Dendritic cell treated with granulocyte-macrophage colony-stimulating factor and Interleukin-4, amounts not matched to agents 40 ng/mL and 50 ng/mL, for 4 days (primary cell): Measurements from ENCODE around the gene RIC1.
"Not testable (repeated sequence)": the region's sequence is repeated elsewhere in the genome, so short reads cannot be mapped to it uniquely, and the experiment has no call there.

Source experiments
- H3K27ac Mint-ChIP-seq: one replicate; pipeline ENCODE4 v1.8.0; 2022; ENCODE audit warnings: mild to moderate bottlenecking, mixed read lengths
- H3K27me3 Mint-ChIP-seq: one replicate; pipeline ENCODE4 v1.8.0; 2022; ENCODE audit warnings: mild to moderate bottlenecking, mixed read lengths
- H3K36me3 Mint-ChIP-seq: one replicate; pipeline ENCODE4 v1.8.0; 2022; ENCODE audit warnings: low read depth, mixed read lengths
- H3K4me1 Mint-ChIP-seq: one replicate; pipeline ENCODE4 v1.8.0; 2022; ENCODE audit warnings: low read depth, mixed read lengths
- H3K4me3 Mint-ChIP-seq: one replicate; pipeline ENCODE4 v1.8.0; 2022; ENCODE audit warnings: mild to moderate bottlenecking, moderate library complexity, mixed read lengths
- H3K9me3 Mint-ChIP-seq: one replicate; pipeline ENCODE4 v1.8.0; 2022; ENCODE audit warnings: mixed read lengths
- intact Hi-C: fragments of 100-400 bp; cut with micrococcal nuclease; formaldehyde crosslinking; loops from one replicate; pipeline ENCODE4 v1.15.0; 2022

Gene RIC1

DNA sequence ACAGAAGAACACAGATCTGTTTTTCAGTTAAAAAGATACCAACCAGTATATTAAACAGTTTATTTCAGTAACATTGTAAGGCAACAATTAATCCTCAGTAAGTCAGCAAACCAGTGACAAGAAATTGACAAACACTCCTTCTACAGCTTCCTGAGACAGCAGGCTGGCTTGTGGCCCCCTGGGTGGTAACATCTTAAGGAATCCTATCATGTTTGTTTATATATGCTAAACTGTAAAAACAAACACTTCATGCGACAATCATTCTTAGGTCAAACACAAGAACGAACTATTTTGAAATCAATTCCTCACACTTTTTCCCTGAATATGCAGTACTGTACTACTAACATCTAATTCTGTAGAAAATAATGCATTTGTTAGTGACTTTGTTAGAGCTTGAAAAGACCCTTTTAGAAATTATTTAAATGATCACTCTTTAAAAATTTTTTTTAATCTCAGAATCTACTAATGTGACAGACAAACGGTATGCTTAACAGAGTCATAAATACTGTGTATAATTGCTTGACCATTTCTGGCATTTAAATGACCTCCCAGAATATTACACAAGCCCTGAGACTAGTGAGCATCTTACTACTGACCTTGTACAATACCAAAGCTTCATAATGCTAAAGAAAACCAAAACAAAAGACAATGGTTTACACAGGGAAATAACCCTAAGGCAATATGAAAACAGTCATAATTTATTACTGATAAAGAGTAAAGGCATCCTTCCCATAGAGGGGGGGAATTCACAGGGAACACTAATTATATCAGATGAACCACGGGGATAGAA is 155.8 kb downstream of the RIC1 start:
- Mint-ChIP-seq H3K4me3 (no peak overlapping the region), H3K36me3 (peaks cover 77% of the 10 kb centered on the region), H3K27ac (no peak overlapping the region), H3K4me1 (peaks cover 8% of the 10 kb centered on the region), H3K9me3 (peaks cover 36% of the 10 kb centered on the region), H3K27me3 (no peaks in the 10 kb centered on the region)
- intact Hi-C loops, result no loop called here

DNA sequence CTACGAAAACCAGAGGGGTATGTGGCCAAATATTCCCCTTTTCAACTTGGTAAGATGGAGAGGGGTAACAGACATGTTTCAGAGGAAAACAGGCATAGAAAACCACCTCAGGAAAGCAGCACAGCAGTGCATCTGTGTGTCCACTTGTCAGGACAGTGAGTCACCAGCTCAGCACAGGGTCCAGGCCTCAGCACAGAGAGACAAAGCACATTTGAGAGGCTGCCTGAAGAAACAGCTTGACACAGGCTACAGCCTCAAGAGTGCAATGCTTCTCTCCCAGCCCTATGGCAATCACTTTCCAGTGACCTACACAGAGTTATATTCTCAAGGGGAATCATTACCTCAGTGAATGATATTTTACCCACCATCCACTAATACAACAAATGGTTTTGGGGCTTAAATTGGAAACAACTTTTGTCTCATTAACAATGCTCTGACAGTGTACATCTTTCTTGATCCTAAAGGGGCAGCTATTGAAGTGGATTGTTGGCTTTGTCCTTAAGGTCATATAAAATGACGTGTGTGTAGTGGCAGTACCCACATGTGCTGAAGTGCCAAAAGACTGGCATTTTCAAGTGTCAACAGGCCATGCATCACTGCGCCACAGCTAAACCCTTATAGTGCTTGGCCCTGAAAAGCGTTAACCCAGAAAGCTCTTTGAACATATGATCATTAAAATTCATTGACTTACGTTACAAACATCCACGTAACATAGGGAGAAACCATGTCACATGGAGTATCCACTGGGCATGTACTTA is 157.6 kb downstream of the RIC1 start:
- intact Hi-C loops, result no loop called here
- H3K4me3 Mint-ChIP-seq, result no peak overlapping the region
- H3K36me3 Mint-ChIP-seq, result peaks cover 77% of the 10 kb centered on the region
- H3K27me3 Mint-ChIP-seq, result no peaks in the 10 kb centered on the region
- H3K9me3 Mint-ChIP-seq, result peaks cover 17% of the 10 kb centered on the region
- H3K4me1 Mint-ChIP-seq, result peaks cover 13% of the 10 kb centered on the region
- H3K27ac Mint-ChIP-seq, result no peak overlapping the region

DNA sequence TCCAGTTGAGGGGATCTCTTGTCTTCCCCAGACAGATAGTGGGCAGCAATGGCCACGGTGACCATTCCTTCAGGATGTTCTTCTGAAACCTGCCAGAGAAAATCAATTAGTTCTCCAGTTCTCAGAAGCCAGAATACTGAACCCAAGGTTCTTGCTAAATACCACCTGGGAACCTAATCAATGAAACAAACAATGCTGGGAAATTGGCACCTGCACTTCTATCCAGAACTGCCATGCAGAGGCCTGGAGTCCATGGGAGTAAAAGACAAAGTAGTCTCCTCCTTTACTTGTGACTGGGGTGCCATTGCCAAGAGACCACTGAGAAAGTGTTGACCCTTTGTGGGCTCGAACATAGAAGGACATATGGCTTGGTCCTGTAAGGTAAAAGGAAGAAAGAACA is 158.3 kb downstream of the RIC1 start:
- Mint-ChIP-seq H3K36me3 (peaks cover 77% of the 10 kb centered on the region), H3K4me3 (no peak overlapping the region), H3K27ac (no peak overlapping the region), H3K9me3 (peaks cover 11% of the 10 kb centered on the region), H3K4me1 (peaks cover 13% of the 10 kb centered on the region), H3K27me3 (no peaks in the 10 kb centered on the region)
- intact Hi-C loops, result no loop called here

DNA sequence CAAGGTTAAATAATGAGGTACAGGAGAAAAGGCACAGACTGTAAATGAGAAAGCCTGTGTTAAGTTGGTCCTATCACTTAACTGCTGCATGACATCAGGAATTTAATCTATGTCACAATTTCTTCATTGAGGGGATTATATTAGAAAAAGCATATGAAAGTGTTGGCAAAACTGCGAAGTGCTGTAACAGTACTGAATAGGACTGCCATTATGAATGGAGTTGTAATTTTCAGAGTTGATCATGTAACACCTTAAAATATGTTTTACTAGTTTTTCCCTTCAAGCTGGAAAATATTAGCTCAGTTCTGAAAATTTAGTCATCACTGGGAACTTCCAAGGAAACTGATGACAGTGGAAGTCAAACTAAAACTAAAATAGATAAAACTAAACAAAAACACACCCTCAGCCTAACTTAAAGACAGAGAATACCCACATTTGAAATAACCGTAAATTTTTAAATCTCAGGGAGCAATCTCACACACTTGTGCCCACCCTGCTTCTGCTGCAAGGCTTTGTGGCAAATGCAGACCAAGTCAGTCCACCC is 158.9 kb downstream of the RIC1 start:
- Mint-ChIP-seq H3K9me3 (peaks cover 5% of the 10 kb centered on the region), H3K4me1 (peaks cover 13% of the 10 kb centered on the region), H3K27ac (no peak overlapping the region), H3K36me3 (peaks cover 71% of the 10 kb centered on the region), H3K4me3 (no peak overlapping the region), H3K27me3 (no peaks in the 10 kb centered on the region)
- intact Hi-C loops, result no loop called here

DNA sequence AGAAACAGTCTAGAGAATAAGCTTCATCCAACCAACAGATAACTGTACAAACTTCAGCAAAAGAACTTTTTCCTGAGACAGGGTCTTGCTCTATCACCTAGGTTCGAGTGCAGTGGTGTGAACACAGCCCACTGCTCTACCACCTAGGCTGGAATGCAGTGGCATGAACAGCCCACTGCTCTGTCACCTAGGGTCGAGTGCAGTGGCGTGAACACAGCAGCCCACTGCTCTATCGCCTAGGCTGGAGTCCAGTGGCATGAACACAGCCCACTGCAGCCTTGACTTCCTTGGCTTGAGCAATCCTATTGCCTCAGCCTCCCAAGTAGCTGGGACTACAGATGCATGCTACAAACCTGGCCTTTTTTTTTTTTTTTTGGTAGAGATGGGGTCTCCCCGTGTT is 160.6 kb downstream of the RIC1 start:
- no peak overlapping the region for H3K27ac Mint-ChIP-seq
- H3K27me3 Mint-ChIP-seq, result no peaks in the 10 kb centered on the region
- intact Hi-C loops, result no loop called here
- H3K36me3 Mint-ChIP-seq, result peaks cover 62% of the 10 kb centered on the region
- H3K9me3 Mint-ChIP-seq, result no peaks in the 10 kb centered on the region
- no peak overlapping the region for H3K4me3 Mint-ChIP-seq
- H3K4me1 Mint-ChIP-seq, result peaks cover 13% of the 10 kb centered on the region

DNA sequence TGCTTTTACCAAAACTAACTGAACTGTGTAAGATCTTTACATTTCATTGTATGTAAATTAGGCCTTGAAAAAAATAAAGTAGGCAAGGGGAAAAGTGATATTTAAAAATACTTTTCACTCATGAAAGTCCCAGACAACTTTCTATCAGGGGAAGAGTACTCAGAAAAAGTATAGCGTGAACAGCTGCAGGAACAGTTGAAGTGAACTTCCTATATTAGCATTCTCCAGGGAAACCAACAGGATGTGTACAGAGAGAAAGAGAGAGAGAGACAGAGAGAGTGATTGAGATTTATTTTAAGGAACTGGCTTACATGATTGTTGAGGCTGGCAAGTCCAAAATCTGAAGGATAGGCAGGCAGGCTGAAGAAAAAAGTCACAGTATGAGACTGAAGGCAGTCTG is 162.0 kb downstream of the RIC1 start:
- Mint-ChIP-seq H3K36me3 (peaks cover 57% of the 10 kb centered on the region), H3K9me3 (no peaks in the 10 kb centered on the region), H3K4me3 (no peak overlapping the region), H3K27me3 (no peaks in the 10 kb centered on the region), H3K27ac (no peak overlapping the region), H3K4me1 (peaks cover 13% of the 10 kb centered on the region)
- intact Hi-C loops, result no loop called here

DNA sequence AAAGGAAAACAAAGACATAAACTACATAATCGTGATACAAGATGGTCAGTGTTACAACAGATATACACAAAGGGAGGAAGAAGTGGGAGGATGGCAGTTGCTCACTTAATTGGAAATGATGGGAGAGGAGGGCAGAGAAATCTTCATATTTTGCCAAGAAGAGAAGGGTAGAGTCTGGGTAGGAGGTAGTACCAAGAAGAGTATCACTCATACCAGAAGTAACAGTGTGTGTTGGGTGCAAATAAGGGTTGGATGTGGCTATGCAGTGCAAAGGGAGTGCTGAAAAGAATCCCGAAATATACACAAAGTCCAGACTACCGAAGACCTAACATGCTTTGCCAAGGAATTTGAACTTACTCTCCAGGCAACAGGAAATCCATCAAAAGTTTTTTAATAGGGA is 163.0 kb downstream of the RIC1 start:
- no peaks in the 10 kb centered on the region for H3K27me3 Mint-ChIP-seq
- peaks cover 13% of the 10 kb centered on the region for H3K4me1 Mint-ChIP-seq
- intact Hi-C loops, result no loop called here
- no peak overlapping the region for H3K4me3 Mint-ChIP-seq
- no peak overlapping the region for H3K27ac Mint-ChIP-seq
- H3K9me3 Mint-ChIP-seq, result no peaks in the 10 kb centered on the region
- H3K36me3 Mint-ChIP-seq, result peaks cover 56% of the 10 kb centered on the region

DNA sequence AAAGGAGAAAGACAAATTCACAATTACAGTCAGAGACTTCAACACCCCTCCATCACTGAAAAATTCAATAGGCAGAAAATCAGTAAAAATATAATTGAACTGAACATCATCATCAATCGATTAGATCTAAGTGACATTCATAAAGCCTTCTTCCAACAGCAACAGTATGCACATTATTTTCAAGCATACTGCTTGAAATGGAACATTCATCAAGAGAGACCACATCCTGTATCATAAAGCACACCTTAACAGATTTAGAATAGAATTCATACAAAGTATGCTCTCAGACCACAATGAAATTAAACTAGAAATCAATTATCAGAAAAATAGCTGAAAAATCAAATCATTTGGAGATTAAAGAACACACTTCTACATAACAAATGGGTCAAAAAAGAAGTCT is 164.9 kb downstream of the RIC1 start:
- peaks cover 6% of the 10 kb centered on the region for H3K4me1 Mint-ChIP-seq
- H3K9me3 Mint-ChIP-seq, result no peaks in the 10 kb centered on the region
- no peak overlapping the region for H3K27ac Mint-ChIP-seq
- H3K27me3 Mint-ChIP-seq, result no peaks in the 10 kb centered on the region
- H3K4me3 Mint-ChIP-seq, result no peak overlapping the region
- intact Hi-C loops, result no loop called here
- H3K36me3 Mint-ChIP-seq, result peaks cover 60% of the 10 kb centered on the region

DNA sequence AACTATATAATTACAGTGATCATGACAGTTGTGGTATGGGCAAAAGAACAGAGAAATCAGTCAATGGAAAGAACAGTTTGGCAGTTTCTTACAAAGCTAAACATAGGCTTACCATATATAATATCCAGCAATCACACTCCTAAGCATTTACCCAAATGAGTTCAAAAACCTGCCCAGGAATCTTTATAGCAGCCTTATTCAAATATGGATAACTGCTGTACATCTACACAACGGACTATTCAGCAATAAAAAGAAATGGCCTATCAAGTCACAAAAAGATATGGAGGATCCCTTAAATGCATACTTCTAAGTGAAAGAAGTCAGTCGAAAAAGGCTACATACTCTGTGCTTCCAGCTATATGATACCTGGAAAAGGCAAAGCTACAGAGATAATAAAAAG is 167.4 kb downstream of the RIC1 start:
- intact Hi-C loops, result no loop called here
- no peak overlapping the region for H3K27ac Mint-ChIP-seq
- no peaks in the 10 kb centered on the region for H3K4me1 Mint-ChIP-seq
- peaks cover 36% of the 10 kb centered on the region for H3K36me3 Mint-ChIP-seq
- no peaks in the 10 kb centered on the region for H3K9me3 Mint-ChIP-seq
- no peak overlapping the region for H3K4me3 Mint-ChIP-seq
- no peaks in the 10 kb centered on the region for H3K27me3 Mint-ChIP-seq

DNA sequence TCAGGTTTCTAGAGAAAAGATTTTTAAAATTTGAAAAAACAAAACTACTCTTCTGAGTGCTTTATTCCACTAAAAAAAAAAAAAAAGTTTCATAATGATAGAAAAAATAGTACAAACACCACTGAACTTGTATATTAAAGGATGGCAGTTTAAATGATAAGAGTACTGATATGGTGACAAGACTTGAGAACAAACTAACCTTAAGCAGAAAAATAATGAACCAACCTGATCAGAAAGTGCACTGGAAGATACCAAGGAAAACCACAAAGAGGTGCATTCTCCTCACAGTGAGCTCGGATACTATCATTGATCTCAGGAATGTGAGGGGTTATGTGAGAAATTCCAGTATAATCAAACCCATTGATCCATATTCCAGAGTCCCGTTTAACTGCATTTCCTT is 169.7 kb downstream of the RIC1 start:
- intact Hi-C loops, result no loop called here
- H3K9me3 Mint-ChIP-seq, result no peaks in the 10 kb centered on the region
- no peak overlapping the region for H3K27ac Mint-ChIP-seq
- no peak overlapping the region for H3K4me3 Mint-ChIP-seq
- peaks cover 34% of the 10 kb centered on the region for H3K36me3 Mint-ChIP-seq
- H3K4me1 Mint-ChIP-seq, result no peaks in the 10 kb centered on the region
- no peaks in the 10 kb centered on the region for H3K27me3 Mint-ChIP-seq

DNA sequence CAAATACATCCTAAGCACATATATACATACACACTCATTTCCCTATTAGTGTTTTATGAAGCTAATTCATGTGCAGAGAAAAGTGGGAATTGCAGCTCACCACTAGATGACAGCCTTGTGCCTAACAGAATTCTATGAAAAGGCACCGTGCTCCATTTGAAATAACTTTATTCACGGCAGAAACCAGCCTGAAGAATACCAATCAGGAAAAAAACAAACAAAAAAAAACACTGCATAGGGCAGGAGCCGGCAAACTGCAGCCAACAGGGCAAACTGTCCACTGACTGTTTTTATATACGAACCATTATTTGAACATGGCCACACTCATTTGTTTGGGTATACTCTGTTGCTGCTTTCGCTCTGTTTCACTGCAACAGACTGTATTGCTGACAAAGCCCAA is 170.4 kb downstream of the RIC1 start:
- no peak overlapping the region for H3K4me3 Mint-ChIP-seq
- no peaks in the 10 kb centered on the region for H3K4me1 Mint-ChIP-seq
- H3K36me3 Mint-ChIP-seq, result peaks cover 34% of the 10 kb centered on the region
- H3K27me3 Mint-ChIP-seq, result no peaks in the 10 kb centered on the region
- H3K9me3 Mint-ChIP-seq, result no peaks in the 10 kb centered on the region
- H3K27ac Mint-ChIP-seq, result no peak overlapping the region
- intact Hi-C loops, result no loop called here

DNA sequence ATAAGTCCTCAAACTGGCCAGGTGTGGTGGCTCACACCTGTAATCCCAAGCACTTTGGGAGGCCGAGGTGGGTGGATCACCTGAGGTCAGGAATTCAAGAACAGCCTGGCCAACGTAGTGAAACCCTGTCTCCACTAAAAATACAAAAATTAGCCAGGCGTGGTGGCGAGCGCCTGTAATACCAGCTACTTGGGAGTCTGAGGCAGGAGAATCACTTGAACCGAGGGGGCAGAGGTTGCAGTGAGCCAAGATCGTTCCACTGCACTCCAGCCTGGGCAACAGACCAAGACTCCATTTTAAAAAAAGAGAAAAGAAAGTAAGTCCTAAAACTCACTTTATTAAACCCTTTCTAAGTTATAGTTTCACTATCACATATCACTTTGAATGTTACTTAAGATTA is 171.5 kb downstream of the RIC1 start:
- H3K4me3 Mint-ChIP-seq, H3K27ac Mint-ChIP-seq, H3K4me1 Mint-ChIP-seq, H3K27me3 Mint-ChIP-seq, H3K9me3 Mint-ChIP-seq, intact Hi-C loops: not testable (repeated sequence)
- peaks cover 34% of the 10 kb centered on the region for H3K36me3 Mint-ChIP-seq

DNA sequence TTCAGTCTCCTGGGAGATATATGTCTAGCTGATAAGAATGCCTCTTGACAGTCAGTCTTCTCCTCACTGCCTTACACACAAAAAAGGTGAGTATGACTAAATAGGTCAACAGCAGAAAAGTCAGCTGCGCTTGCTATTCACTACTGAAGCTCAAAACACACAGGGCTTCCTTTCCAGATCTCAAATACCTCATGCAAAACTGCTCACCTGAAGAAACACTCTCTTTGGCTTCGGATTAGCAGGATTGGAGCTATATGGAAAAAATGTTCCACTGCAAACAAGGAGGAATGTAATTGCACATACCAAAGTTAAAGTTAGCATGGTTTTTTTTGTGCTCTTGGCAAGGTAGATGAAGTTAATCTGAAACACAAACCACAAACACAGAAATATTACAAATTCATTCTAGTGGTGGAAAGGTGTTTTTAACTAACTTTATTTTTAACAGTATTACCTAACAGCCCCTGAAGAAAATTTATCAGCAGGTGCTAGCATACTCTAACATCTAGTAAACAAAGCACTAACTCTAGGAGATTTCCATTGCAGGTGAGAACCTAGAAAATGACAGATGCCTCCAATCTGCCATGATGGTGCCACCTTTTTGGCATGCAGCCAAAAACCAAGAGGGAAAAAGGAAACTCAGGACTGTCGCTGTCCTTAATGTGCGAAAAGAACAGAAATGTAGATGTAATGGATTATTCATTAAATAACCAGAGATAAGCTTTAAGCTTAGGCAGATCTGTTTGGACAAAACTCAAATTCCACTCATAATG is 172.2 kb downstream of the RIC1 start:
- no peaks in the 10 kb centered on the region for H3K9me3 Mint-ChIP-seq
- H3K36me3 Mint-ChIP-seq, result peaks cover 30% of the 10 kb centered on the region
- H3K27ac Mint-ChIP-seq, result no peak overlapping the region
- no peaks in the 10 kb centered on the region for H3K27me3 Mint-ChIP-seq
- intact Hi-C loops, result no loop called here
- no peak overlapping the region for H3K4me3 Mint-ChIP-seq
- no peaks in the 10 kb centered on the region for H3K4me1 Mint-ChIP-seq

DNA sequence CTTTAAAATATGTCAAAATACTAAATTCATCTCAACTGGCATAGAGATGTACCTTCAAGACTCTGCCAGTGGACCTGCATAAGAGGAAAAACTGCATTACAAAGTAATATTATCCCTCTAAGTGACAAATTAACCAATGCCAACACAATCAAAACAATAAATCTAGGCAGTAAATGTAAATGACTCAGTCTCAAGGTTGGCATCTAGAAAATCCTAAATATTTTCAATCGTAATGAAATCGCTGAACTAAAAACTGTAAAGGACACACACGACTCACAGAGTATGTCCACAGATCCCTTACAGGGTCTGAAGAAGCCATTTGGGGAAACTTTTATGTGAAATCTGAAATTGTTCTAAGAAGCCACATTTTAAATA is 172.8 kb downstream of the RIC1 start:
- no peak overlapping the region for H3K4me3 Mint-ChIP-seq
- H3K4me1 Mint-ChIP-seq, result no peaks in the 10 kb centered on the region
- H3K36me3 Mint-ChIP-seq, result peaks cover 24% of the 10 kb centered on the region
- H3K27me3 Mint-ChIP-seq, result no peaks in the 10 kb centered on the region
- H3K9me3 Mint-ChIP-seq, result no peaks in the 10 kb centered on the region
- intact Hi-C loops, result no loop called here
- H3K27ac Mint-ChIP-seq, result no peak overlapping the region
